ENCODE measurements around the gene NLGN3. TPM values are rescaled to one million over a fixed set of nuclear protein-coding genes. Genes with fewer than 3 reads are reported as not detected.

Gene NLGN3
- total and polyA plus RNA-seq, 9 donors: 2.1 to 10.9 (median 5.2) TPM

GRCh38 chrX:71168134-71168533 is 23.5 kb downstream of the NLGN3 start:
- intact Hi-C loops (cut with DNase I): no loop called here
- WGBS, 3 donors: 88 to 94% (median 92%) methylated on average over 8 of the region's 8 CpGs
- H3K9me3 ChIP-seq: no peaks in the 10 kb centered on the region
- no peak for TF ChIP-seq CTCF (IDR thresholded peaks at IDR 0.05)
- TF ChIP-seq POLR2A (IDR thresholded peaks at IDR 0.05): no peak
- no peak for TF ChIP-seq EP300 (IDR thresholded peaks at IDR 0.05)
- no peaks in the 10 kb centered on the region for H3K36me3 ChIP-seq
- H3K4me1 ChIP-seq (ENCODE audit: insufficient read depth): no peaks in the 10 kb centered on the region
- no peak for DNase-seq
- no peaks in the 10 kb centered on the region for H3K27me3 ChIP-seq
- H3K4me3 ChIP-seq: no peak overlapping the region
- H3K27ac ChIP-seq: no peak overlapping the region

- no peaks in the 10 kb centered on the region for H3K4me1 ChIP-seq (ENCODE audit: insufficient read depth)
- no peak overlapping the region for H3K4me3 ChIP-seq
- 83 to 90% (median 89%) methylated on average over 22 of the region's 22 CpGs for WGBS, 3 donors
- no peaks in the 10 kb centered on the region for H3K36me3 ChIP-seq
- DNase-seq: no peak
- no peak overlapping the region for H3K27ac ChIP-seq
- H3K9me3 ChIP-seq: no peaks in the 10 kb centered on the region
- intact Hi-C loops (cut with DNase I): no loop called here
- TF ChIP-seq POLR2A (IDR thresholded peaks at IDR 0.05): no peak
- no peak for TF ChIP-seq CTCF (IDR thresholded peaks at IDR 0.05)
- TF ChIP-seq EP300 (IDR thresholded peaks at IDR 0.05): no peak
- H3K27me3 ChIP-seq: no peaks in the 10 kb centered on the region
These were observed 24.9 kb downstream of the NLGN3 start for GRCh38 chrX:71169586-71169985.

GRCh38 chrX:71170660-71171059 is 26.0 kb downstream of the NLGN3 start:
- H3K4me3 ChIP-seq: no peak overlapping the region
- intact Hi-C loops (cut with DNase I): no loop called here
- WGBS, 3 donors: 65 to 72% (median 69%) methylated on average over 5 of the region's 5 CpGs
- no peaks in the 10 kb centered on the region for H3K27me3 ChIP-seq
- no peaks in the 10 kb centered on the region for H3K36me3 ChIP-seq
- TF ChIP-seq EP300 (IDR thresholded peaks at IDR 0.05) (no peak), POLR2A (IDR thresholded peaks at IDR 0.05) (no peak), CTCF (IDR thresholded peaks at IDR 0.05) (no peak)
- H3K27ac ChIP-seq: no peak overlapping the region
- no peak for DNase-seq
- H3K4me1 ChIP-seq (ENCODE audit: insufficient read depth): no peaks in the 10 kb centered on the region
- H3K9me3 ChIP-seq: no peaks in the 10 kb centered on the region

- Histone ChIP-seq H3K9me3 (no peaks in the 10 kb centered on the region), H3K27ac (no peak overlapping the region), H3K4me1 (ENCODE audit: insufficient read depth) (no peaks in the 10 kb centered on the region), H3K4me3 (no peak overlapping the region), H3K36me3 (no peaks in the 10 kb centered on the region), H3K27me3 (no peaks in the 10 kb centered on the region)
- WGBS, 3 donors: 34 to 40% (median 35%) methylated on average over 12 of the region's 12 CpGs
- TF ChIP-seq CTCF (IDR thresholded peaks at IDR 0.05): no peak
- no peak for TF ChIP-seq POLR2A (IDR thresholded peaks at IDR 0.05)
- TF ChIP-seq EP300 (IDR thresholded peaks at IDR 0.05): no peak
- no peak for DNase-seq
- intact Hi-C loops (cut with DNase I): no loop called here
These were observed 26.6 kb downstream of the NLGN3 start for GRCh38 chrX:71171110-71171801.
